MCF 10A (cell line): ENCODE data around the gene NACC2. TPM values are rescaled to one million over a fixed set of nuclear protein-coding genes. Genes with fewer than 3 reads are reported as not detected.

Experiments used
- BruUV-seq: library from RNA; stranded (reverse); fragments of 400-500 nt; replicated peaks from 2 replicates; lab custom pipeline; 2021; lab: Mats Ljungman, UMichigan
- CTCF ChIA-PET: fragments of 300-600 bp; sonication (Branson Sonifier 250); formaldehyde crosslinking; extraction: SDS; loops from one replicate; lab custom pipeline; 2021; ENCODE audit warnings: antibody characterized with exemption, inconsistent platforms; lab: Yijun Ruan, JAX
- POLR2A ChIA-PET: fragments of 300-600, 350-650 bp; sonication (Branson Sonifier 250); formaldehyde crosslinking; extraction: SDS; loops from one replicate; lab custom pipeline; 2020; ENCODE audit warnings: antibody characterized with exemption, inconsistent platforms; lab: Yijun Ruan, JAX
- DNase-seq: peaks from one replicate; pipeline ENCODE4 v3.0.0-alpha.2; 2018; ENCODE audit not compliant: unreplicated experiment
- H3K27ac Mint-ChIP-seq: one replicate; pipeline ENCODE4 v1.8.0; 2022; ENCODE audit warnings: mild to moderate bottlenecking, low read depth, mixed read lengths; ENCODE audit not compliant: unreplicated experiment
- H3K27me3 Mint-ChIP-seq: one replicate; pipeline ENCODE4 v1.8.0; 2022; ENCODE audit warnings: mixed read lengths; ENCODE audit not compliant: insufficient read depth, unreplicated experiment
- H3K36me3 Mint-ChIP-seq: one replicate; pipeline ENCODE4 v1.8.0; 2022; ENCODE audit warnings: mild to moderate bottlenecking, moderate library complexity, mixed read lengths; ENCODE audit not compliant: insufficient read depth, unreplicated experiment
- H3K4me1 Mint-ChIP-seq: one replicate; pipeline ENCODE4 v1.8.0; 2022; ENCODE audit warnings: mixed read lengths; ENCODE audit not compliant: insufficient read depth, unreplicated experiment
- H3K4me3 Mint-ChIP-seq: one replicate; pipeline ENCODE4 v1.8.0; 2022; ENCODE audit warnings: mild to moderate bottlenecking, moderate library complexity, mixed read lengths; ENCODE audit not compliant: unreplicated experiment
- H3K9me3 Mint-ChIP-seq: one replicate; pipeline ENCODE4 v1.8.0; 2022; ENCODE audit warnings: mixed read lengths; ENCODE audit not compliant: unreplicated experiment
- CTCF ChIP-seq: fragments of 200-600 bp; IDR thresholded peaks from one replicate; pipeline ENCODE4 v1.8.0; 2022; ENCODE audit warnings: antibody characterized with exemption, mild to moderate bottlenecking; ENCODE audit not compliant: unreplicated experiment
- intact Hi-C: fragments of 100-400 bp; cut with micrococcal nuclease; formaldehyde crosslinking; loops from 2 replicates; pipeline ENCODE4 v1.14.1; 2022
- total RNA-seq: library from RNA; stranded (reverse); gene quantifications from 2 replicates; pipeline ENCODE4 v1.2.3, GENCODE V29; 2022

Gene NACC2
- total RNA-seq, 1 experiment from 2014 or later: 16.5 TPM

- no peak for TF ChIP-seq CTCF
- H3K27me3 Mint-ChIP-seq: no peaks in the 10 kb centered on the region
- H3K9me3 Mint-ChIP-seq: no peaks in the 10 kb centered on the region
- H3K27ac Mint-ChIP-seq: no peak overlapping the region
- peaks cover 27% of the 10 kb centered on the region for H3K4me1 Mint-ChIP-seq
- no peak for DNase-seq
- no peak overlapping the region for H3K4me3 Mint-ChIP-seq
- intact Hi-C loops: no loop called here
- BruUV-seq: no TSS peak
- POLR2A ChIA-PET: interaction anchor here (0.6 kb wide), 1 partner anchor 176 kb away, joined by 3 read pairs; no protein-coding TSS in a partner anchor
- H3K36me3 Mint-ChIP-seq: peaks cover 26% of the 10 kb centered on the region
- CTCF ChIA-PET: interaction anchor here (1.4 to 2.3 kb wide), 2 partner anchors 13 to 41 kb away, joined by 4 to 7 read pairs; partner anchors contain the start of gene NACC2
These were observed 13.1 kb downstream of the NACC2 start for GRCh38 chr9:136081826-136082495.

GRCh38 chr9:136081113-136081825, 13.8 kb downstream of the NACC2 start:
- Mint-ChIP-seq H3K36me3 (peaks cover 28% of the 10 kb centered on the region), H3K27me3 (no peaks in the 10 kb centered on the region), H3K4me1 (peaks cover 23% of the 10 kb centered on the region), H3K4me3 (no peak overlapping the region), H3K9me3 (no peaks in the 10 kb centered on the region), H3K27ac (no peak overlapping the region)
- TF ChIP-seq CTCF: no peak
- BruUV-seq: no TSS peak
- intact Hi-C loops: no loop called here
- CTCF ChIA-PET: interaction anchor here (1.4 to 2.3 kb wide), 2 partner anchors 14 to 41 kb away, joined by 4 to 7 read pairs; partner anchors contain the start of gene NACC2
- POLR2A ChIA-PET: interaction anchor here (0.6 kb wide), 1 partner anchor 175 kb away, joined by 3 read pairs; no protein-coding TSS in a partner anchor
- DNase-seq: no peak

GRCh38 chr9:136080716-136081112, 14.4 kb downstream of the NACC2 start:
- ChIA-PET CTCF (interaction anchor here (2.3 kb wide), 1 partner anchor 42 kb away, joined by 7 read pairs; no protein-coding TSS in a partner anchor), POLR2A (no interaction called here)
- TF ChIP-seq CTCF: no peak
- Mint-ChIP-seq H3K27ac (no peak overlapping the region), H3K4me1 (peaks cover 23% of the 10 kb centered on the region), H3K4me3 (no peak overlapping the region), H3K27me3 (no peaks in the 10 kb centered on the region), H3K9me3 (no peaks in the 10 kb centered on the region), H3K36me3 (peaks cover 34% of the 10 kb centered on the region)
- BruUV-seq: no TSS peak
- intact Hi-C loops: no loop called here
- no peak for DNase-seq

GRCh38 chr9:136079916-136080246, 15.2 kb downstream of the NACC2 start:
- DNase-seq: no peak
- no peaks in the 10 kb centered on the region for H3K27me3 Mint-ChIP-seq
- CTCF ChIA-PET: no interaction called here
- no peak overlapping the region for H3K27ac Mint-ChIP-seq
- peaks cover 23% of the 10 kb centered on the region for H3K4me1 Mint-ChIP-seq
- POLR2A ChIA-PET: interaction anchor here (1.8 kb wide), 1 partner anchor 14 kb away, joined by 6 read pairs; no protein-coding TSS in a partner anchor
- no peak for TF ChIP-seq CTCF
- no peaks in the 10 kb centered on the region for H3K9me3 Mint-ChIP-seq
- BruUV-seq: no TSS peak
- intact Hi-C loops: no loop called here
- no peak overlapping the region for H3K4me3 Mint-ChIP-seq
- peaks cover 33% of the 10 kb centered on the region for H3K36me3 Mint-ChIP-seq
